ENCODE data around the gene EQTN.
"Not testable (repeated sequence)": the region's sequence is repeated elsewhere in the genome, so short reads cannot be mapped to it uniquely, and the experiment has no call there.

The EQTN gene

DNA sequence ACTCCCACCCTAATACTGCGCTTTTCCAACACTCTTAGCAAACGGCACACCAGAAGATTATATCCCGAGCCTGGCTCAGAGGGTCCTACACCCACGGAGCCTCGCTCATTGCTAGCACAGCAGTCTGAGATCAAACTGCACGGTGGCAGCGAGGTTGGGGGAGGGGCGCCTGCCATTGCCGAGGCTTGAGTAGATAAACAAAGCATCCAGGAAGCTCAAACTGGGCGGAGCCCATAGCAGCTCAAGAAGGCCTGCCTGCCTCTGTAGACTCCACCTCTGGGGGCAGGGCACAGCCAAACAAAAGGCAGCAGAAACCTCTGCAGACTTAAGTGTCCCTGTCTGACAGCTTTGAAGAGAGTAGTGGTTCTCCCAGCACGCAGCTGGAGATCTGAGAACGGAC is 57.3 kb downstream of the EQTN start:
- not testable (repeated sequence) for H3K27me3 ChIP-seq (ENCODE audit: insufficient read depth, poor library complexity, severe bottlenecking); DNase-seq (ENCODE audit: low read depth in 1 of 2, low spot score in 1 of 2); H3K4me3 ChIP-seq (replicated peaks; ENCODE audit: insufficient read depth, low read length); H3K27ac ChIP-seq (replicated peaks)

All from HL-60 (cell line).